Panc1 (cell line): ENCODE measurements around the gene ZFYVE1. TPM values are rescaled to one million over a fixed set of nuclear protein-coding genes. Genes with fewer than 3 reads are reported as not detected.

Experiments used
- ATAC-seq: fragments of 200-7000 bp; cut with Tn5 transposase; 2 replicates; pipeline ENCODE4 v1.9.1; 2020; ENCODE audit warnings: mild to moderate bottlenecking, moderate library complexity
- BruUV-seq: library from RNA; stranded (reverse); fragments of 400-500 nt; replicated peaks from 2 replicates; lab custom pipeline; 2021; lab: Mats Ljungman, UMichigan
- CTCF ChIA-PET: fragments of 300-600 bp; sonication (Branson Sonifier 250); formaldehyde crosslinking; loops from one replicate; lab custom pipeline; 2022; ENCODE audit warnings: antibody characterized with exemption; lab: Charles Lee
- POLR2A ChIA-PET: fragments of 300-600 bp; sonication (Branson Sonifier 250); formaldehyde crosslinking; loops from one replicate; lab custom pipeline; 2022; ENCODE audit warnings: antibody characterized with exemption; lab: Charles Lee
- DNase-seq: peaks from one replicate; pipeline ENCODE4 v3.0.0-alpha.2; 2010; ENCODE audit warnings: low read depth, low spot score
- H3K27ac ChIP-seq: 2 replicates; pipeline ENCODE4 v1.5.1; 2011; ENCODE audit warnings: mild to moderate bottlenecking, low read length, inconsistent platforms
- H3K27me3 ChIP-seq: fragments of 200-500 bp; sonication (Bioruptor generic); 2 replicates; pipeline ENCODE4 v1.6.0; 2014; ENCODE audit warnings: low read length, inconsistent platforms; ENCODE audit not compliant: control insufficient read depth, insufficient read depth
- H3K36me3 ChIP-seq: fragments of 200-500 bp; sonication (Bioruptor generic); 2 replicates; pipeline ENCODE4 v1.5.1; 2014; ENCODE audit warnings: inconsistent platforms, mild to moderate bottlenecking, low read length, moderate library complexity; ENCODE audit not compliant: control insufficient read depth, insufficient read depth
- H3K4me1 ChIP-seq: 2 replicates; pipeline ENCODE4 v1.5.1; 2011; ENCODE audit warnings: inconsistent platforms, mild to moderate bottlenecking, low read length, moderate library complexity; ENCODE audit not compliant: control insufficient read depth, insufficient read depth
- H3K4me3 ChIP-seq, 2 experiments: 2 replicates each; pipeline ENCODE4 v1.5.1; 2011 to 2012; ENCODE audit warnings: low read depth in 2 of 2, low read length in 2 of 2, mild to moderate bottlenecking in 2 of 2, inconsistent platforms in 1 of 2, moderate library complexity in 1 of 2
- H3K9me3 ChIP-seq: fragments of 200-500 bp; sonication (Bioruptor generic); 2 replicates; pipeline ENCODE4 v1.5.1; 2014; ENCODE audit warnings: low read depth, mild to moderate bottlenecking, inconsistent platforms, low read length, moderate library complexity; ENCODE audit not compliant: control insufficient read depth, insufficient read depth
- CTCF ChIP-seq: fragments of 450-650 bp; IDR thresholded peaks from 2 replicates; pipeline ENCODE4 v1.5.1; 2017; ENCODE audit warnings: mild to moderate bottlenecking
- POLR2AphosphoS5 ChIP-seq: IDR thresholded peaks from 2 replicates; pipeline ENCODE4 v1.6.1; 2012; ENCODE audit warnings: mild to moderate bottlenecking, low read depth, low read length, moderate library complexity
- REST ChIP-seq, 2 experiments: IDR thresholded peaks; 2 replicates each; pipeline ENCODE4 v1.6.1; 2011 to 2012; ENCODE audit warnings: low read depth in 2 of 2, control low read depth in 1 of 2, low read length in 1 of 2, mild to moderate bottlenecking in 1 of 2, moderate library complexity in 1 of 2; ENCODE audit not compliant: insufficient read depth in 1 of 2
- SIN3A ChIP-seq: IDR thresholded peaks from 2 replicates; pipeline ENCODE4 v1.6.1; 2012; ENCODE audit warnings: low read depth, mild to moderate bottlenecking, low read length, moderate library complexity, borderline replicate concordance; ENCODE audit not compliant: insufficient read depth
- TCF7L2 ChIP-seq: IDR thresholded peaks from 2 replicates; pipeline ENCODE4 v1.6.1; 2011; ENCODE audit warnings: mild to moderate bottlenecking, low read depth, low read length, inconsistent platforms
- in situ Hi-C: cut with HindIII; loops from 2 replicates; pipeline ENCODE4 v1.10.0; 2016; ENCODE audit warnings: low sequenced_read_pairs, low pct_unique_long_range_greater_than_20kb
- intact Hi-C: fragments of 100-400 bp; cut with micrococcal nuclease; formaldehyde crosslinking; loops from one replicate; pipeline ENCODE4 v1.10.0; 2022; ENCODE audit not compliant: unreplicated experiment
- total RNA-seq: library from RNA; stranded (reverse); gene quantifications from one replicate; pipeline ENCODE4 v1.2.1, GENCODE V29; 2021; ENCODE audit not compliant: unreplicated experiment

The ZFYVE1 gene
- total RNA-seq, 1 experiment from 2014 or later: 19.8 TPM

GRCh38 chr14:72941286-72941985, 85.5 kb downstream of the ZFYVE1 start:
- Histone ChIP-seq H3K9me3 (no peaks in the 10 kb centered on the region), H3K27me3 (no peaks in the 10 kb centered on the region), H3K36me3 (peaks cover 2% of the 10 kb centered on the region; the same call in 1 of the 2 replicates), H3K4me3 (no peak overlapping the region), H3K27ac (no peak overlapping the region), H3K4me1 (no peaks in the 10 kb centered on the region)
- TF ChIP-seq REST (IDR thresholded peaks at IDR 0.05; ENCODE audit: insufficient read depth in 1 of 2, low read depth in 2 of 2, low read length in 1 of 2): no peak
- no peak for TF ChIP-seq POLR2AphosphoS5
- TF ChIP-seq TCF7L2: no peak
- TF ChIP-seq CTCF: no peak
- TF ChIP-seq SIN3A: no peak
- POLR2A ChIA-PET: no interaction called here
- intact Hi-C loops (no loop called here), in situ Hi-C loops (no loop called here)
- DNase-seq (no peak), ATAC-seq (no peak)
- BruUV-seq: no TSS peak
- CTCF ChIA-PET: no interaction called here

- no peak overlapping the region for H3K4me3 ChIP-seq
These were observed 87.3 kb downstream of the ZFYVE1 start for GRCh38 chr14:72939630-72940029.

More at GRCh38 chr14:72939630-72940029, 87.3 kb downstream of the ZFYVE1 start:
- ChIA-PET POLR2A (interaction anchor here (0.6 kb wide), 2 partner anchors 24 to 606 kb away, joined by 3 to 16 read pairs; no protein-coding TSS in a partner anchor), CTCF (no interaction called here)
- no peaks in the 10 kb centered on the region for H3K9me3 ChIP-seq
- no TSS peak for BruUV-seq
- peaks cover 2% of the 10 kb centered on the region; the same call in 1 of the 2 replicates for H3K36me3 ChIP-seq
- no peaks in the 10 kb centered on the region for H3K4me1 ChIP-seq
- no peak overlapping the region for H3K27ac ChIP-seq
- in situ Hi-C loops (no loop called here), intact Hi-C loops (no loop called here)
- ATAC-seq (no peak), DNase-seq (no peak)
- TF ChIP-seq SIN3A: no peak
- no peak for TF ChIP-seq TCF7L2
- TF ChIP-seq CTCF: no peak
- no peak for TF ChIP-seq POLR2AphosphoS5
- no peak for TF ChIP-seq REST (IDR thresholded peaks at IDR 0.05; ENCODE audit: insufficient read depth in 1 of 2, low read depth in 2 of 2, low read length in 1 of 2)
- no peaks in the 10 kb centered on the region for H3K27me3 ChIP-seq
